ENCODE results near the gene SURF6. TPM values are rescaled to one million over a fixed set of nuclear protein-coding genes. Genes with fewer than 3 reads are reported as not detected.

Gene SURF6
- total RNA-seq, 2 experiments from 2014 or later = 19.2 to 27.8 TPM

GRCh38 chr9:133332381-133332730 is 3.6 kb downstream of the SURF6 start:
- H2AFZ ChIP-seq (ENCODE audit: low read length) = no peak overlapping the region
- H3K4me3 ChIP-seq (ENCODE audit: low read depth, low read length, poor library complexity, severe bottlenecking) = no peak overlapping the region
- peaks cover 24% of the 10 kb centered on the region for H3K4me1 ChIP-seq (ENCODE audit: insufficient read depth, low read length, poor library complexity, severe bottlenecking)
- no peak overlapping the region for H3K4me2 ChIP-seq (ENCODE audit: low read length)
- no peaks in the 10 kb centered on the region for H3K9me3 ChIP-seq (ENCODE audit: low read length)
- H3K27ac ChIP-seq (ENCODE audit: low read depth, low read length, poor library complexity, severe bottlenecking) = no peak overlapping the region
- H3K9me2 ChIP-seq (ENCODE audit: insufficient read depth, low read length) = no peaks in the 10 kb centered on the region
- H3K36me3 ChIP-seq (ENCODE audit: insufficient read depth, low read length) = peaks cover 71% of the 10 kb centered on the region
- no peak for DNase-seq (ENCODE audit: low spot score)
- H3K79me2 ChIP-seq (ENCODE audit: insufficient read depth, low read depth, low read length) = peaks cover 17% of the 10 kb centered on the region
- BruUV-seq (replicated peaks) = no TSS peak
- ChIA-PET CTCF (ENCODE audit: unreplicated experiment) (no interaction called here), POLR2A (no interaction called here)
- TF ChIP-seq CTCF (conservative IDR thresholded peaks at IDR 0.05; ENCODE audit: low read length) (no peak), EZH2phosphoT487 (IDR thresholded peaks at IDR 0.05; ENCODE audit: borderline replicate concordance, low read depth, low read length) (no peak)
- H4K20me1 ChIP-seq (ENCODE audit: insufficient read depth, low read length) = peaks cover 11% of the 10 kb centered on the region; the same call in 1 of the 2 replicates
- intact Hi-C loops (cut with micrococcal nuclease; ENCODE audit: unreplicated experiment) = no loop called here

- POLR2A ChIA-PET = no interaction called here
- no peak for TF ChIP-seq EZH2phosphoT487 (IDR thresholded peaks at IDR 0.05; ENCODE audit: borderline replicate concordance, low read depth, low read length)
- no peak for TF ChIP-seq CTCF (conservative IDR thresholded peaks at IDR 0.05; ENCODE audit: low read length)
Observed at GRCh38 chr9:133331641-133332380, 4.2 kb downstream of the SURF6 start.

GRCh38 chr9:133331221-133331620 is 4.8 kb downstream of the SURF6 start:
- H4K20me1 ChIP-seq (ENCODE audit: insufficient read depth, low read length) = peaks cover 11% of the 10 kb centered on the region; the same call in 1 of the 2 replicates
- peaks cover 63% of the 10 kb centered on the region for H3K36me3 ChIP-seq (ENCODE audit: insufficient read depth, low read length)
- H3K9me3 ChIP-seq (ENCODE audit: low read length) = no peaks in the 10 kb centered on the region
- no peak overlapping the region for H3K27ac ChIP-seq (ENCODE audit: low read depth, low read length, poor library complexity, severe bottlenecking)
- H3K79me2 ChIP-seq (ENCODE audit: insufficient read depth, low read depth, low read length) = peaks cover 17% of the 10 kb centered on the region
- H3K4me3 ChIP-seq (ENCODE audit: low read depth, low read length, poor library complexity, severe bottlenecking) = no peak overlapping the region
- CTCF ChIA-PET (ENCODE audit: unreplicated experiment) = no interaction called here
- TF ChIP-seq CTCF (conservative IDR thresholded peaks at IDR 0.05; ENCODE audit: low read length) = no peak
- no peak for TF ChIP-seq EZH2phosphoT487 (IDR thresholded peaks at IDR 0.05; ENCODE audit: borderline replicate concordance, low read depth, low read length)
- no peaks in the 10 kb centered on the region for H3K9me2 ChIP-seq (ENCODE audit: insufficient read depth, low read length)
- no peak for DNase-seq (ENCODE audit: low spot score)
- no peak overlapping the region for H2AFZ ChIP-seq (ENCODE audit: low read length)
- H3K4me2 ChIP-seq (ENCODE audit: low read length) = no peak overlapping the region
- H3K4me1 ChIP-seq (ENCODE audit: insufficient read depth, low read length, poor library complexity, severe bottlenecking) = peaks cover 15% of the 10 kb centered on the region
- POLR2A ChIA-PET = no interaction called here
- intact Hi-C loops (cut with micrococcal nuclease; ENCODE audit: unreplicated experiment) = no loop called here
- BruUV-seq (replicated peaks) = no TSS peak

More at GRCh38 chr9:133331641-133332380, 4.2 kb downstream of the SURF6 start:
- Histone ChIP-seq H3K4me2 (ENCODE audit: low read length) (no peak overlapping the region), H3K4me1 (ENCODE audit: insufficient read depth, low read length, poor library complexity, severe bottlenecking) (peaks cover 21% of the 10 kb centered on the region), H3K79me2 (ENCODE audit: insufficient read depth, low read depth, low read length) (peaks cover 17% of the 10 kb centered on the region), H3K36me3 (ENCODE audit: insufficient read depth, low read length) (peaks cover 67% of the 10 kb centered on the region), H3K4me3 (ENCODE audit: low read depth, low read length, poor library complexity, severe bottlenecking) (no peak overlapping the region), H3K9me2 (ENCODE audit: insufficient read depth, low read length) (no peaks in the 10 kb centered on the region), H3K27ac (ENCODE audit: low read depth, low read length, poor library complexity, severe bottlenecking) (no peak overlapping the region), H2AFZ (ENCODE audit: low read length) (no peak overlapping the region), H3K9me3 (ENCODE audit: low read length) (no peaks in the 10 kb centered on the region), H4K20me1 (ENCODE audit: insufficient read depth, low read length) (peaks cover 11% of the 10 kb centered on the region; the same call in 1 of the 2 replicates)
- BruUV-seq (replicated peaks) = no TSS peak
- intact Hi-C loops (cut with micrococcal nuclease; ENCODE audit: unreplicated experiment) = no loop called here
- CTCF ChIA-PET (ENCODE audit: unreplicated experiment) = no interaction called here
- DNase-seq (ENCODE audit: low spot score) = no peak

Data from OCI-LY7 (cell line).